ENCODE measurements around the gene PSME1. TPM values are rescaled to one million over a fixed set of nuclear protein-coding genes. Genes with fewer than 3 reads are reported as not detected.

Gene PSME1
- 69.4 TPM for polyA plus RNA-seq (2013, experiment 1 of 4)
- polyA plus RNA-seq (2013, experiment 2 of 4) = 61.9 TPM
- 68.6 TPM for polyA plus RNA-seq (2013, experiment 3 of 4)
- polyA plus RNA-seq (2013, experiment 4 of 4) = 89.4 TPM

DNA sequence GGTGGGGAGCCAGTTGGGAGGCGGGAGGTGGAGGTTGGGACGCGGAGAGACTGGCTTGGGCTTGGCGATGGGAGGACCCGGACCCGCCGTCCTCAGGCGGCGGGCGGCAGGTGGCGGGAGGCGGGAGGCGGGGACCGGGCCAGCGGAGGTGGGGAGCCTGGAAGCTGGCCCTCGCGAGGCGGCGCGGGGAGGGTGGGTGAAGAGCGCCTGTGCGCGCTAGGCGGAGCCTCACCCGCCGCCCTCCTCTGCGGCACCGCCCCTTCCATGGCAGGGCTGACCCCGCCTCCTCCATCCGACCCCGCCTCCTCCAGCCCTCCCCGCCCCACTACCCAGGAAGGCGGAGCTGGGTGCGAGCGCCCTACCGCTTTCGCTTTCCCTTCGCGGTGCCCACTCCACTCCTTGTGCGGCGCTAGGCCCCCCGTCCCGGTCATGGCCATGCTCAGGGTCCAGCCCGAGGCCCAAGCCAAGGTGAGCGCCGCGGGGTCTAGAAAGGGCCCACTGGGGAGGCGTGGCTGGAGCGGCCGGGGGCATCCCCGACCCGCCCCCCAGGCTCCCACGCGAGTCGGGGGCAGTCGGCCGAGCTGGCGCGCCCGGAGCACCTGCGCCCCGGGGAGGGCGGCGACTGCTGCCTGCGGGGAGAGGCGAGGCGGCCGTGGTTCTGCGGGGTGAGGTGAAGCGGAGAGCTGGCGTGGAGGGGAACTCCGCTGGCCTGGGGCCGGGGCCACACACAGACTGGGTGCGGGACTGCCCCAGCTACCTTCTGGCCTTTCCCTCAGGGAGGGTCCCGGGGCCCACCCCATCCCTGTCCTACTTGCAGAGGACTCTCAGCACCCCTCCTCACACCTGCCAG is at the start of gene PSME1:
PSME1 (plus strand) TSS at position 361 of the 850 bp plus-strand sequence; CDS start at position 430, 69 bp downstream.
- 2% methylated on average over 75 of the region's 75 CpGs for WGBS, 2 experiments

GRCh38 chr14:24087004-24087403 is 49.0 kb upstream of the PSME1 start:
- Histone ChIP-seq H3K27me3 (ENCODE audit: control insufficient read depth, insufficient read depth, low read length, poor library complexity, severe bottlenecking) (peaks cover 23% of the 10 kb centered on the region), H3K4me1 (ENCODE audit: control insufficient read depth, insufficient read depth, low read length) (peaks cover 4% of the 10 kb centered on the region), H3K9me3 (ENCODE audit: control insufficient read depth, low read length) (no peaks in the 10 kb centered on the region), H3K27ac (ENCODE audit: insufficient read depth, low read depth, low read length, poor library complexity, severe bottlenecking) (no peak overlapping the region), H3K36me3 (ENCODE audit: control insufficient read depth, insufficient read depth, low read length) (no peaks in the 10 kb centered on the region), H3K4me3 (ENCODE audit: insufficient read depth, low read depth, low read length) (no peak overlapping the region)
- WGBS, 2 experiments = 86 to 92% methylated on average over 1 of the region's 1 CpG

More for the DNA sequence above, at the start of gene PSME1:
- no peak within 1 kb of the TSS for H3K27ac ChIP-seq (ENCODE audit: insufficient read depth, low read depth, low read length, poor library complexity, severe bottlenecking)
- peak within 1 kb of the TSS; percentile 81 for H3K4me3 ChIP-seq (ENCODE audit: insufficient read depth, low read depth, low read length)
- no peaks in the 10 kb centered on the region for H3K9me3 ChIP-seq (ENCODE audit: control insufficient read depth, low read length)
- H3K4me1 ChIP-seq (ENCODE audit: control insufficient read depth, insufficient read depth, low read length) = peaks cover 2% of the 10 kb centered on the region
- peaks cover 14% of the 10 kb centered on the region for H3K36me3 ChIP-seq (ENCODE audit: control insufficient read depth, insufficient read depth, low read length)
- H3K27me3 ChIP-seq (ENCODE audit: control insufficient read depth, insufficient read depth, low read length, poor library complexity, severe bottlenecking) = peaks cover 5% of the 10 kb centered on the region

GRCh38 chr14:24088095-24088494 is 47.9 kb upstream of the PSME1 start:
- WGBS, 2 experiments = 95 to 98% methylated on average over 2 of the region's 2 CpGs
- no peak overlapping the region for H3K27ac ChIP-seq (ENCODE audit: insufficient read depth, low read depth, low read length, poor library complexity, severe bottlenecking)
- no peaks in the 10 kb centered on the region for H3K36me3 ChIP-seq (ENCODE audit: control insufficient read depth, insufficient read depth, low read length)
- no peak overlapping the region for H3K4me3 ChIP-seq (ENCODE audit: insufficient read depth, low read depth, low read length)
- peaks cover 13% of the 10 kb centered on the region for H3K27me3 ChIP-seq (ENCODE audit: control insufficient read depth, insufficient read depth, low read length, poor library complexity, severe bottlenecking)
- no peaks in the 10 kb centered on the region for H3K4me1 ChIP-seq (ENCODE audit: control insufficient read depth, insufficient read depth, low read length)
- H3K9me3 ChIP-seq (ENCODE audit: control insufficient read depth, low read length) = no peaks in the 10 kb centered on the region

DNA sequence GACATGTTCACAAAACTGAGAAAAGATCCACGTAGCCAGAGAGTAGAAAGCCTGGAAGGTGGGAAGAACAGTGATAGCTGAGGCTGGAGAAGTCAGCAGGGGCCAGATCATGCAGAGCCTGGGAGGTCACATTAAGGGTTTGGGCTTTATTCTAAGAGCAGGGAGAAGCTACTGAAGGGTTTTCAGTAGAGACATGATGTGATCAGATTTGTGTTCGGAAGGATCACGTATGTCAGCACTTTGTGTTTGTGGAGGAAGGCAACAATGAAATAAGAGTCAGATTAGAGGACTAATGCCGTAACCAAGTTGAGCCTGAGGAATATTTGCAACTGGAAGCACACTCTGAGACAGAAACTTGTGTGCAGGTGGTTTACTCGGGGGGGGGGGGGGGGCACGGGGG is 46.1 kb upstream of the PSME1 start:
- Histone ChIP-seq H3K27me3 (ENCODE audit: control insufficient read depth, insufficient read depth, low read length, poor library complexity, severe bottlenecking) (peaks cover 3% of the 10 kb centered on the region), H3K36me3 (ENCODE audit: control insufficient read depth, insufficient read depth, low read length) (no peaks in the 10 kb centered on the region), H3K4me1 (ENCODE audit: control insufficient read depth, insufficient read depth, low read length) (peaks cover 2% of the 10 kb centered on the region), H3K9me3 (ENCODE audit: control insufficient read depth, low read length) (no peaks in the 10 kb centered on the region), H3K27ac (ENCODE audit: insufficient read depth, low read depth, low read length, poor library complexity, severe bottlenecking) (no peak overlapping the region), H3K4me3 (ENCODE audit: insufficient read depth, low read depth, low read length) (no peak overlapping the region)
- 90 to 93% methylated on average over 5 to 6 of the region's 6 CpGs for WGBS, 2 experiments

- Histone ChIP-seq H3K4me3 (ENCODE audit: insufficient read depth, low read depth, low read length) (no peak overlapping the region), H3K36me3 (ENCODE audit: control insufficient read depth, insufficient read depth, low read length) (no peaks in the 10 kb centered on the region), H3K4me1 (ENCODE audit: control insufficient read depth, insufficient read depth, low read length) (peaks cover 8% of the 10 kb centered on the region), H3K9me3 (ENCODE audit: control insufficient read depth, low read length) (no peaks in the 10 kb centered on the region), H3K27me3 (ENCODE audit: control insufficient read depth, insufficient read depth, low read length, poor library complexity, severe bottlenecking) (peaks cover 3% of the 10 kb centered on the region), H3K27ac (ENCODE audit: insufficient read depth, low read depth, low read length, poor library complexity, severe bottlenecking) (no peak overlapping the region)
Measured at GRCh38 chr14:24092110-24092504, 43.9 kb upstream of the PSME1 start.

DNA sequence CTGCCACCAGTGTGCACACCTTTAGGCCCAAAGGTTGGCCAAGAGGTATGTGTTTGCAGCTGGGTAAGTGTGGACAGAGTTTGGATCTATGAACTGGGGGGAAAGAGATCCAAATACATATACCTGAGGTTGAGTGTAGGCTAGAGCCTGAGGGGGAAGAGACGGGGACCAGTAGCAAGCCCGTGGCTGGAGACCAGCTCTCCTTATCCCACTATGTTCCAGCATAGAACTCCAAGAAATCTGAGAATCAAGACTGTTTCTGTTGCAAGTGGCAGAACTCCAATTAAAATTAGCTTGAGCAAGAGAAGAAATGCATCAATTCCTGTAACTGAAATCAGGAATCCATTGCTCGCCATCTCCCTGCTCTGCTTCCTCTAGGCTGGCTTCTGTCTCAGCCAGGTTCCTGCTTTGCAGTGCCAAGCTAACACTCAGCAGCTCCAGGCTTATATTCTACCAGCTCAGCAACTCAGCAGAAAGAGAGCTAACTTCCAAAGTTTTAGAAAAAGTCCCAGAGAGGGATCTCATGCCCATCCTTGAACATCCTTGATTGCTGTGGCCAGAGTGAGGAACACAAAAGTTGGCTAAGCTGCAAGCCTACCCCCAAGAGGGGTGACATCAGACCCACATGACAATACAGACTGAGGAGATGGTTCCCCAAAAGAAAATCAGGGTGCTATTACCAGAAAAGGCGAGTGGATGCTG is 43.3 kb upstream of the PSME1 start:
- peaks cover 8% of the 10 kb centered on the region for H3K4me1 ChIP-seq (ENCODE audit: control insufficient read depth, insufficient read depth, low read length)
- 92 to 95% methylated on average over 4 of the region's 4 CpGs for WGBS, 2 experiments
- H3K27ac ChIP-seq (ENCODE audit: insufficient read depth, low read depth, low read length, poor library complexity, severe bottlenecking) = no peak overlapping the region

DNA sequence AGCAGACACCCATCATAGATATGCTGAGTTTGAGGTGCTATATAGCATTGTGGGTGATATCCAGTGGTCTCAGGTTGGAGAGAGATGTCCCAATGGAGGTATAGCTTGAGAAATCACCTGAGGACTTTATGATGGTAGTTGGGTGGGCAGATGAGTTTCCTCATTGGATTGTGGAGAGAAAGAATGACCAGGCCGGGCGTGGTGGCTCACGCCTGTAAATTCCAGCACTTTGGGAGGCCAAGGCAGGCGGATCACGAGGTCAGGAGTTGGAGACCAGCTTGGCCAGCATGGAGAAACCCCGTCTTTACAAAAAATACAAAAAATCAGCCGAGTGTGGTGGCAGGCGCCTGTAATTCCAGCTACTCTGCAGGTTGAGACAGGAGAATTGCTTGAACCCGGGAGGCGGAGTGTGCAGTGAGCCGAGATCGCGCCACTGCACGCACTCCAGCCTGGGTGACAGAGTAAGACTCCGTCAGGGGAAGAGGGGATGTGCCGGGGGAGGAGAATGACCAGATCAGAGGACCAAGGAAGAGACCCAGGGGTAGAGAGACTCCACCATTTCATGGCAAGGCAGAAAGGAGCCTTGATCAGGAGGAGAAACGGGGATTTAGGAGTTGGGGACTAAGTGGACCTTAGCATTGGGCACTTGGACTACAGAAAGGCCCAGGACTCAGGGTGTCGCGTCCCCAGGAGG is 42.6 kb upstream of the PSME1 start:
- no peaks in the 10 kb centered on the region for H3K9me3 ChIP-seq (ENCODE audit: control insufficient read depth, low read length)
- H3K4me3 ChIP-seq (ENCODE audit: insufficient read depth, low read depth, low read length) = peak overlapping the region; percentile 72
- no peaks in the 10 kb centered on the region for H3K36me3 ChIP-seq (ENCODE audit: control insufficient read depth, insufficient read depth, low read length)
- WGBS, 2 experiments = 81 to 83% methylated on average over 19 of the region's 19 CpGs
- H3K27me3 ChIP-seq (ENCODE audit: control insufficient read depth, insufficient read depth, low read length, poor library complexity, severe bottlenecking) = peaks cover 3% of the 10 kb centered on the region
- peaks cover 8% of the 10 kb centered on the region for H3K4me1 ChIP-seq (ENCODE audit: control insufficient read depth, insufficient read depth, low read length)
- peak overlapping the region; percentile 60 for H3K27ac ChIP-seq (ENCODE audit: insufficient read depth, low read depth, low read length, poor library complexity, severe bottlenecking)

More for the DNA sequence above, 43.3 kb upstream of the PSME1 start:
- Histone ChIP-seq H3K9me3 (ENCODE audit: control insufficient read depth, low read length) (no peaks in the 10 kb centered on the region), H3K27me3 (ENCODE audit: control insufficient read depth, insufficient read depth, low read length, poor library complexity, severe bottlenecking) (peaks cover 3% of the 10 kb centered on the region), H3K4me3 (ENCODE audit: insufficient read depth, low read depth, low read length) (no peak overlapping the region), H3K36me3 (ENCODE audit: control insufficient read depth, insufficient read depth, low read length) (no peaks in the 10 kb centered on the region)

- peak within 1 kb of the TSS; percentile 60 for H3K27ac ChIP-seq (ENCODE audit: insufficient read depth, low read depth, low read length, poor library complexity, severe bottlenecking)
- H3K27me3 ChIP-seq (ENCODE audit: control insufficient read depth, insufficient read depth, low read length, poor library complexity, severe bottlenecking) = peaks cover 3% of the 10 kb centered on the region
- no peaks in the 10 kb centered on the region for H3K9me3 ChIP-seq (ENCODE audit: control insufficient read depth, low read length)
- H3K4me1 ChIP-seq (ENCODE audit: control insufficient read depth, insufficient read depth, low read length) = peaks cover 8% of the 10 kb centered on the region
- H3K36me3 ChIP-seq (ENCODE audit: control insufficient read depth, insufficient read depth, low read length) = no peaks in the 10 kb centered on the region
- 1% methylated on average over 68 of the region's 68 CpGs for WGBS, 2 experiments
- peak within 1 kb of the TSS; percentile 72 for H3K4me3 ChIP-seq (ENCODE audit: insufficient read depth, low read depth, low read length)
Measured at GRCh38 chr14:24093901-24094840, 41.8 kb upstream of the PSME1 start, which contains the start of gene PCK2. PCK2 (plus strand) TSS chr14:24094311; CDS start chr14:24094406, 95 bp downstream.

DNA sequence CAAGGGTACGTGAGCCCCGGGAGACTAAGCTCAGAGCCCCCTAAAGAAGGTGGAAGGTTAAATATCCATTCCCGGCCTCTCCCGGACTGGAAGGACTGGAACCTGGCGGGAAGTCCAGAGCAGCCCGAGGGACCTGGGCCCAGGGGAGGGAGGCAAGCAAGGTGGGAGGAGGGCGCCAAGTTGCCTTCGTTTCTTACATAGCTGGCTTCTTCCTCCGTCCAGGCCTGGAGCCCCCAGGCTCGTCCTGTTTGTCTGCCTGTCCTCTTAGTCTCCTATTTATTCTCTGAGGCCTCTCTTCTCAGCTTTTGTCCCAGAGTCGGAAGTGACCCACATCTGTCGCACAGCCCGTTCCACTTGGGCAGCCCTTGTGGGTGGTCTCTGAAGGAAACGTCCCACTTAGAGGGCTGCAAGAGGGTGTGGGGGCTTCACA is 41.1 kb upstream of the PSME1 start:
- H3K9me3 ChIP-seq (ENCODE audit: control insufficient read depth, low read length) = no peaks in the 10 kb centered on the region
- H3K4me1 ChIP-seq (ENCODE audit: control insufficient read depth, insufficient read depth, low read length) = peaks cover 8% of the 10 kb centered on the region
- 11 to 12% methylated on average over 14 of the region's 14 CpGs for WGBS, 2 experiments
- H3K27ac ChIP-seq (ENCODE audit: insufficient read depth, low read depth, low read length, poor library complexity, severe bottlenecking) = no peak overlapping the region
- H3K4me3 ChIP-seq (ENCODE audit: insufficient read depth, low read depth, low read length) = peak overlapping the region; percentile 72
- peaks cover 3% of the 10 kb centered on the region for H3K27me3 ChIP-seq (ENCODE audit: control insufficient read depth, insufficient read depth, low read length, poor library complexity, severe bottlenecking)
- no peaks in the 10 kb centered on the region for H3K36me3 ChIP-seq (ENCODE audit: control insufficient read depth, insufficient read depth, low read length)
